Measurements from ENCODE around the gene DDAH1. TPM values are rescaled to one million over a fixed set of nuclear protein-coding genes. Genes with fewer than 3 reads are reported as not detected.

DDAH1 gene
- total and polyA plus RNA-seq, 2 of the 8 experiments (the other 6 are each of a cell fraction or from before 2014, with no cell fraction given): 22.8 to 54.5 TPM

GRCh38 chr1:85406081-85406480 lies 58.9 kb downstream of the DDAH1 start:
- no peak overlapping the region for H3K27ac ChIP-seq (ENCODE audit: low read depth, low read length)
- TF ChIP-seq TBP (IDR thresholded peaks at IDR 0.05; ENCODE audit: low read depth, low read length) (no peak), CHD2 (IDR thresholded peaks at IDR 0.05; ENCODE audit: low read length) (no peak), ASH2L (IDR thresholded peaks at IDR 0.05; ENCODE audit: low read length) (no peak), KDM4A (IDR thresholded peaks at IDR 0.05; ENCODE audit: low read depth, low read length, severe bottlenecking) (no peak), TAF7 (optimal IDR thresholded peaks at IDR 0.05; ENCODE audit: borderline replicate concordance, low read depth, low read length) (no peak), JUN (IDR thresholded peaks at IDR 0.05; ENCODE audit: low read depth, low read length) (no peak), POLR2A (IDR thresholded peaks at IDR 0.05; ENCODE audit: control extremely low read depth in 1 of 2, low read depth in 2 of 2, low read length in 2 of 2) (no peak)
- TF ChIP-seq, protein P1, sequence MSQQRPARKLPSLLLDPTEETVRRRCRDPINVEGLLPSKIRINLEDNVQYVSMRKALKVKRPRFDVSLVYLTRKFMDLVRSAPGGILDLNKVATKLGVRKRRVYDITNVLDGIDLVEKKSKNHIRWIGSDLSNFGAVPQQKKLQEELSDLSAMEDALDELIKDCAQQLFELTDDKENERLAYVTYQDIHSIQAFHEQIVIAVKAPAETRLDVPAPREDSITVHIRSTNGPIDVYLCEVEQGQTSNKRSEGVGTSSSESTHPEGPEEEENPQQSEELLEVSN (IDR thresholded peaks at IDR 0.05): no peak
- TF ChIP-seq, protein P2, sequence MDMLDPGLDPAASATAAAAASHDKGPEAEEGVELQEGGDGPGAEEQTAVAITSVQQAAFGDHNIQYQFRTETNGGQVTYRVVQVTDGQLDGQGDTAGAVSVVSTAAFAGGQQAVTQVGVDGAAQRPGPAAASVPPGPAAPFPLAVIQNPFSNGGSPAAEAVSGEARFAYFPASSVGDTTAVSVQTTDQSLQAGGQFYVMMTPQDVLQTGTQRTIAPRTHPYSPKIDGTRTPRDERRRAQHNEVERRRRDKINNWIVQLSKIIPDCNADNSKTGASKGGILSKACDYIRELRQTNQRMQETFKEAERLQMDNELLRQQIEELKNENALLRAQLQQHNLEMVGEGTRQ (IDR thresholded peaks at IDR 0.05; ENCODE audit: low read length): no peak
- TF ChIP-seq, protein P3, sequence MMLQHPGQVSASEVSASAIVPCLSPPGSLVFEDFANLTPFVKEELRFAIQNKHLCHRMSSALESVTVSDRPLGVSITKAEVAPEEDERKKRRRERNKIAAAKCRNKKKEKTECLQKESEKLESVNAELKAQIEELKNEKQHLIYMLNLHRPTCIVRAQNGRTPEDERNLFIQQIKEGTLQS (IDR thresholded peaks at IDR 0.05; ENCODE audit: insufficient read depth, low read depth, low read length): no peak

More at GRCh38 chr1:85406081-85406480, 58.9 kb downstream of the DDAH1 start:
- 93% methylated on average over 1 of the region's 1 CpG; no CpG with 5 or more reads in 1 of the 2 experiments for WGBS, 2 experiments (ENCODE audit: extremely low coverage in 1 of 2, insufficient coverage in 1 of 2, insufficient read length in 1 of 2, insufficient replicate concordance in 2 of 2, low coverage in 1 of 2, low lambda C conversion rate in 2 of 2, missing lambda C conversion rate in 1 of 2)
- Histone ChIP-seq H4K8ac (ENCODE audit: extremely low read depth, insufficient read depth, low read length) (no peak overlapping the region), H2BK12ac (ENCODE audit: low read depth, low read length) (no peak overlapping the region), H4K20me1 (replicated peaks in 1 of 2; ENCODE audit: control insufficient read depth in 1 of 2, insufficient read depth in 2 of 2, low read length in 2 of 2) (no peaks in the 10 kb centered on the region), H3K4ac (replicated peaks; ENCODE audit: insufficient read length, low read depth, low read length) (no peak overlapping the region), H3K27me3 (replicated peaks in 1 of 4; ENCODE audit: control insufficient read depth in 3 of 4, extremely low read depth in 1 of 4, insufficient read depth in 3 of 4, low read length in 3 of 4) (no peaks in the 10 kb centered on the region), H2AFZ (ENCODE audit: low read length) (no peak overlapping the region), H3K9ac (replicated peaks in 1 of 4; ENCODE audit: extremely low read depth in 1 of 4, low read depth in 3 of 4, low read length in 3 of 4) (no peak overlapping the region), H3K4me1 (replicated peaks in 1 of 4; ENCODE audit: control insufficient read depth in 3 of 4, insufficient read depth in 4 of 4, low read length in 3 of 4) (peaks cover 0 to 3% (median 1%) of the 10 kb centered on the region in 4 experiments; a peak in 3 of 7 replicates), H2BK5ac (ENCODE audit: low read depth, low read length) (no peak overlapping the region), H3K23me2 (ENCODE audit: low read depth, low read length) (no peaks in the 10 kb centered on the region), H3K9me3 (ENCODE audit: insufficient read depth in 2 of 2, low read depth in 1 of 2, low read length in 1 of 2) (no peaks in the 10 kb centered on the region), H2AK5ac (ENCODE audit: low read depth, low read length) (peak overlapping the region; percentile 15; the same call in 1 of the 2 replicates), H3K4me2 (ENCODE audit: insufficient read depth in 1 of 2, low read depth in 2 of 2, low read length in 2 of 2) (no peak overlapping the region), H3K56ac (replicated peaks; ENCODE audit: insufficient read length, low read depth, low read length) (no peak overlapping the region), H4K91ac (replicated peaks; ENCODE audit: insufficient read length, low read length) (no peak overlapping the region), H3K36me3 (ENCODE audit: control insufficient read depth in 2 of 4, insufficient read depth in 4 of 4, low read length in 3 of 4) (no peaks in the 10 kb centered on the region), H4K5ac (ENCODE audit: insufficient read length, low read depth, low read length) (no peak overlapping the region), H2BK15ac (ENCODE audit: low read length) (no peak overlapping the region), H2BK20ac (ENCODE audit: low read length) (no peak overlapping the region), H3K79me2 (ENCODE audit: control insufficient read depth in 1 of 2, insufficient read depth in 2 of 2, low read length in 2 of 2) (no peaks in the 10 kb centered on the region), H2BK120ac (replicated peaks; ENCODE audit: low read depth, low read length) (no peak overlapping the region), H3K79me1 (ENCODE audit: low read depth, low read length) (no peaks in the 10 kb centered on the region), H3K4me3 (ENCODE audit: extremely low read depth in 1 of 4, insufficient read depth in 2 of 4, low read depth in 3 of 4, low read length in 4 of 4) (no peak overlapping the region), H3K14ac (ENCODE audit: insufficient read length) (no peak overlapping the region), H3K18ac (ENCODE audit: extremely low read depth, low read length) (no peak overlapping the region), H3K23ac (ENCODE audit: insufficient read length) (no peak overlapping the region)
- ChIA-PET CTCF (ENCODE audit: partially characterized antibody) (interaction anchor here (0.9 to 1.7 kb wide), 2 partner anchors 8 to 62 kb away, joined by 3 to 5 read pairs; no protein-coding TSS in a partner anchor), POLR2A (ENCODE audit: partially characterized antibody) (interaction anchor here (1.1 to 1.2 kb wide), 2 partner anchors 8 to 206 kb away, joined by 3 to 7 read pairs; partner anchors contain the start of gene SYDE2)
- no peak for FAIRE-seq
- no peak for DNase-seq (ENCODE audit: low read depth in 1 of 2, low spot score in 2 of 2)
